SHP77 treated with DMSO at 0.1 percent for 48 hours (cell line): ENCODE measurements around the gene PKD1.
A peak's percentile ranks its signal among the peaks of the same experiment; 100 is the strongest.

Experiments
- DNase-seq: peaks from one replicate; lab custom pipeline; 2025; lab: John Stamatoyannopoulos, UW

Gene PKD1

DNA sequence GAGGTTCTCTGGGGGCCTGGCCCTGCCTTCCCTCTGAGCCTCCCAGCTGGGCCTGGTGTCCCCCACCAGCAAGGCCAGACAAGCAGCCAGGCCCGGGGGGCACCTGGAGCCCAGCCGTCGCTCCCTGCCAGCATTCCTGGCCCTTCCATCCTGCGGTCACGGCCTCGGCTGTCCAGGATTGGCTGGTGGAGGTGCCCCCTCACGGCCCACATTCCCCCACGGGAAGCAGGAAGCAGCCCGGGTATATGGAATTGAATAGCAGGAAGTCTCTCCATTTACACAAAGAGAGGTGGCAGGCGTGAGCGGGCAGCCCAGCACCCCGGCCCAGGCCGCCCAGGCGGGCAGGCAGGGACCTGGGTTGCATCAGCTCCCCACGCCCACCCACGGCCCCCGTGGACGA is 34.4 kb upstream of the PKD1 start:
- no peak for DNase-seq

DNA sequence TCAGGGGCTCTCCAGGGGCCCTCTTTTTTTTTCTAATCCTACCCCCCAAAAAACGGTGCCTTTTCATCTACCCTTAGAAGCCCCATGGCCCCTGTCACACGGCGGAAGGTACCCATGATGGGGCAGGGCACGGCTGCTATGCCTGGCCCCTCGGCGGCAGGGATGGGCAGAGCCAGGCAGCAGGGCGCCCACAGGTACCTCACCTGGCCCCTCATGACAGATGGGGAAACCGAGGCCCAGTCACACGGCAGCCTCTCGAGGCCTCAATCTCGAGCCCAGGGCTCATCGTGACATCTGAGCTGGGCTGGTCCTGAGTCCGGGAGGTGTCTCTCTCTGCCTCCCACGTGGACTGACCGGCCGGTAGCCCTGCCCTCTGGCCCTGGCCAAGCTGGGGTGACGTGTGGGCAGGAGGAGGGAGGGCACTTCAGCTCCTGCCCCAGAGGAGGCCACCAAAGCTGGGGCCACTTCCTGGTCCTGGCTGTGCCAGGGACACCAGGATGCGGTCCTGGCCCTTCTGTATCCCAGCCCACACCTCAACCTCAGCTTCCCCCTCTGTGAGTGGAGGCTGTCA is 31.5 kb upstream of the PKD1 start:
- DNase-seq: no peak

DNA sequence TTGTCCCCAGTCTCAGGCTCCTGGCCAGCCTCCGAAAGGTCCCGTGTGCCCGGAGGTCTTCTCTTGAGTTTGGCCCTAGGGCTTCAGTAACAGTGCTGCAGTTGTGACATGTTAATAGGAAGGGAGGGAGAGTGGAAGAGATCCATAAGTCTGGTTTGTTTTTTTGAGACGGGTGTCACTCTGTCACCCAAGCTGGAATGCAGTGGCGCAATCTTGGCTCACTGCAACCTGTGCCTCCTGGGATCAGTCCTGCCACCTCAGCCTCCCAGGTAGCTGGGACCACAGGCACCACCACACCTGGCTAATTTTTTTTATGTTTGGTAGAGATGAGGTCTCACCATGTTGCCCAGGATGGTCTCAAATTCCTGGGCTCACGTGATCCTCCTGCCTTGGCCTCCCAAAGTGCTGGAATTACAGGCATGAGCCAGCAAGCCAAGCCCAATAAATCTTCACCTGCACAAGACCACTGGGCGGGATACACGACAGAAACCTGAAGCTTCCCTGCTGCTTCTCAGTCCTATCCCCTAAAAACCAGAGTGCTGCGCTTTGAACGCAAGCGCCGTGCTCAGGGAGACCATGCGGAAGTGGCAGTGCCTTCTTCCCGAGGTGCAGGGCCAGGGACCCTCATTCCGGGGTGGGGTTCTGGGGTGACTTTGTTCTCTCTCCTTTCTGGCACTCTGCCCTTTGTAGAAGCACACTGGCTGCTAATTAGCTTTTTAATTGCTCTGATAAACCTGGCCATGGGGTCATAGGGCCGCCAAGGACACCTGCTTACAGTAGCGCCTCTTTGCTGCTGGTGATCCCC is 30.8 kb upstream of the PKD1 start:
- no peak for DNase-seq

DNA sequence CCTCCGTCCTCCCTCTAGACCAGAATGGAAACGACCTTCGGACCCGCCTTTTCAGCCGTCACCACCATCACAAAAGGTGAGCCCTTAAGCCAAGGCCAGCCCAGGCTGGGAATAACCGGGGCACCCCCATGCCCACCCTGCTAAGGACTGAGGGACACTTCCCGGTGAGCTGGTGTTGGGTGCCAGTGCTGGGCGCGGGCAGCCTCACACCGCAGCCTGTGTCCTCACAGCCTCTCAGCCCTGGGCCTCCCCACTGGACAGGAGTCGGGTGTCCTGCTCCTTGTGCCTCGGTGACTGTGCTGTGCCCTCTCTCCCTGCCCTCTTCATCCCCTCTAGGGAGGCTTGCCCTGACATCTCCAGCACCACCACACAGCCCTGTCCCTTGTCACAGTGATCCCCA is 30.2 kb upstream of the PKD1 start:
- DNase-seq: no peak

DNA sequence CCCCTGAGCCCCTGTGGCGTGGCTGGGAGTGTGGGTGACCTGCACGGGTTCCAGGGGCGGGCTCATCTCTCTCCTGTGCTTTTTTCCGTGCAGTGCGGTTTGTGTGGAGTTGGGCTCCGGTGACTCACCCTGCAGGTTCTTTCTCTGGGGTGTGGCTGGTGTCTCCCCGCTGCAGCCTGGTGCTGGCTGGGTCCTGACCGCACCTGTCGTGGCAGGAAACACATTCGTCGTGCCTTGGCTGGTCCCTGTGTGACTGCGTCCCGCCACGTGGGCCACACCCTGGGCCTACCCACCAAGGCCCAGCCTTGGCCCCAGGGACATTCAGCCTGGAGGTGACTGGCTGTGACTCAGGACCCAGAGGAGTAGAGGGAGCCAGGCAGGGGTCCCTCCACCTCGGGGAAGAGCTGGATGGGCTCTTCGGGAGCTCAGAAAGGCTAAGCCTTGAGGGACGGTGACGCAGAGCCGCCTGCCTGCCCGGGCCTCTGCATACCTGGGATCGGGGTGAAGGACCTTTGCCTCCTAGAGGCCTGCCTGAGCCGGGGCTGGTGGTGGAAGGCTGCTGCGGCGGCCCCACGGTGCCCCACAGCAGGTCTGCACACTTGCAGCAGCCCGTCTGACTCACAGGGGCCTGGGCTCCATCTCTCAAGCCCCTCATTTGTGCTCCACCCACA is 27.6 kb upstream of the PKD1 start:
- DNase-seq: no peak

DNA sequence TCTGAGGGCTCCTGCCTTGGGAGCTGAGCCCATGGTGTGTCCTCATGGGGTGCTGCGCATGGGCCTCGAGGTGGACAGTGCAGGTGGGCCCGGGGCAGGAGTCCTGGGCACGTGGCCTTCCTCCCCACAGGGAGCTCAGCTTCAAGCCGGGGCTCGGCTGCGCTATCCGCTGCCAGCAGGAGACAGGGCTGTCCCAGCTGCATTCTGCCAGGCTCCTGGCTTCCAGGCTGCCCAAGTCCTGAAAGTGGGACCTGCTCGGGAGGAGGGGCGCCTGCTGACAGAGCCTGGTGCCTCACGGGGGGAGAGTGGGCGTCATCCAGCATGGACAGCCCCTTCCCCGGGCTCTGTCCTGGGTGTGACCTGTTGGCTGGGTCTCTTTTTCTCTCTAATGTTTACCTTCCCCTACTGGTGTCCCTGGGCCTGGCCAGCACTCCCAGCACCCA is 27.0 kb upstream of the PKD1 start:
- DNase-seq: no peak

DNA sequence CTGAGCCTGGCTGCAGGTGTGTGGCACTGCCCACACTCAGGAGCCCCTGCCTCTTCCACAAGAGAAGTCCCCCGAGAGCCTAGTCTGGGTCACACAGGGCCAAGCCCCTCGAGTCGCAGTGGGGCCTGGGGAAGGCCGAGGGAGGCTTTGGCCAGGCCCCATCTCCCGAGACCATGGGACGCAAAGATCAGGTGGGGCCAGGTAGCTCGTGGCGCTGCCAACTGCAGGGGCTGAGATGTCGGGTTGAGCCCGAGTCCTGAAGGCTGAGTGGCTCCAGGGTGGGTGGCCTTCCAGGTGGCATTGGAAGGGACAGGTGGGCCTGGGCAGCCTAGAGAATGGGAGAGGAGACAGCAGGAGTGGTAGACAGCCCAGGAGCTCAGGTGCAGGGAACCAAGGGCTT is 26.2 kb upstream of the PKD1 start:
- no peak for DNase-seq

DNA sequence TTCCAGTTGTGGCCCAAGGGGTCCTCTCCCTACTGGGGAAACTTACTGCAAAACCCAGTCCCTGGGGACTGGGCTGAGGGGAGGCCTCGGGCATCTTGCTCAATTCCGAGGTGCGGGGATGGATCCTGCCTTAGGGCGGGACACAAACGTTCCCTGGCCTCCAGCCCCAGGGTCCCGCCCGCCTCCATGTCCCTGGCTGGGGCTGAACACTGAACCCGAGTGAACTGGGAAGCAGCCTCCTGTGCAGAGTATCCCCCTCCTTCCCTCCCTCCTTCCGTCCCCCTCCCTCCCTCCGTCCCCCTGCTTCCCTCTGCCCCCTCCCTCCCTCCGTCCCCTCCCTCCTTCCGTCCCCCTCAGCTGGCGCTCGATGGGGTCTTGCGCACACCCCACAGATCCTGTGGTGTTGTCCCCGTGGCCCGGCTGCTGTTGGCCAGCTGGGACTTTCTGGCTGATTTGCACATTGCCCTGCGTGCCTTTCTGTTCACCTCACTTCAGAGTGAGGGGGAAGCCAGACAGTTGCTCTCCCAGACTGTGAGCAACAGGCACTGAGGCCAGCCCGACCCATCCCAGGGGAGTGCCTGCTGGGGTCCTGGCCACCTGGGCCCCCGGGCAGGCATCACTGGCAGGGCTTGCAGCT is 25.3 kb upstream of the PKD1 start:
- no peak for DNase-seq

DNA sequence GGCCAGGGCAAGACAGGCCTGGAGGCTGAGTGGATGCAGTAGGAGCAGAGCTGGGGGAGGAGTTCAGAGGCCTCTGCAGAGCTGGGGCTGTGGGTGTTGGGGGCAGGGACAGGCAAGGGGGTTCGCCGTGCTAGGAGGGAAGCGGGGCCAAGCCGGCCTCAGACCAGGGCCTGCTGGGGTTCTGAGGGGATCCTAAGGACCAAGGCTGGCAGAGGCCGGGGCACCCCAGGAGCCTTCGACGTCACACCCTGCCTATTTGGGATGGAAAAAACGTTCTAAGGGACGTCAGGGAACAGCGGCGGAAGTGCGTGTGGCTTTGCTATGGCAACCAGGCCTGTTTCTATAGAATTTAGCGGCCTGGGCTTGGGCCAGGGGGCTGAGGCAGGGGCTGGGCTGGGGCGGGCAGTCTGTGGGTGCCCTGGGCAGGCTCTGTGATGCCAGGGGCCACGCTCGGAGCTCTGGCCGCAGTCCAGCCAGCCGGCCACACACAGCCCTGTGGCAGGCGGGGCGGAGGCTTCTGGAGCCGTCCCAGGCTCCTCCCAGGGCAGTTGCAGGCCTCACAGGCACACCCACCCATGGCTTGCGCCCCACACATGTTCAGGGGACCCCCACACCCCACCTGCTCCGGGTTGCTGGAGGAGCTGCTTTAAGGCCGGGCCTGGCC is 23.6 kb upstream of the PKD1 start:
- DNase-seq: no peak

DNA sequence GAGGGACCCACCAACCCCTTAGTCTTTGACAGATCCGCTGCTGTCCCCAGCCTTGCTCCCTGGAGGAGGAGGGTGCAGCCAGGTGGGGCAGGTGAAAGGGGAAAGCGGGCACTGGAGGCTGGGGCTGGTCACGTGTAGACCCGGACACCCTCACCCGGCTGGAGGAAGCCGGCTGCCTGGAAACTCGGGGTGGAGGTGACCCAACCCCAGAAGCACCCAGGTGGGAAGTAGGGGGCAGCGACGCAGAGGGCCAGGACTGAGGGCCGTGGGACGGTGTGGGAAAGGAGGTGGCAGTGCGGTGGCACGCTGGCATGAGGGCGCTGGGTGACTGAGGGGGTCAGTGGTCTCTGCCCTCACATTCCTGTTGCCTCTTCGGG is 22.6 kb upstream of the PKD1 start:
- DNase-seq: no peak

DNA sequence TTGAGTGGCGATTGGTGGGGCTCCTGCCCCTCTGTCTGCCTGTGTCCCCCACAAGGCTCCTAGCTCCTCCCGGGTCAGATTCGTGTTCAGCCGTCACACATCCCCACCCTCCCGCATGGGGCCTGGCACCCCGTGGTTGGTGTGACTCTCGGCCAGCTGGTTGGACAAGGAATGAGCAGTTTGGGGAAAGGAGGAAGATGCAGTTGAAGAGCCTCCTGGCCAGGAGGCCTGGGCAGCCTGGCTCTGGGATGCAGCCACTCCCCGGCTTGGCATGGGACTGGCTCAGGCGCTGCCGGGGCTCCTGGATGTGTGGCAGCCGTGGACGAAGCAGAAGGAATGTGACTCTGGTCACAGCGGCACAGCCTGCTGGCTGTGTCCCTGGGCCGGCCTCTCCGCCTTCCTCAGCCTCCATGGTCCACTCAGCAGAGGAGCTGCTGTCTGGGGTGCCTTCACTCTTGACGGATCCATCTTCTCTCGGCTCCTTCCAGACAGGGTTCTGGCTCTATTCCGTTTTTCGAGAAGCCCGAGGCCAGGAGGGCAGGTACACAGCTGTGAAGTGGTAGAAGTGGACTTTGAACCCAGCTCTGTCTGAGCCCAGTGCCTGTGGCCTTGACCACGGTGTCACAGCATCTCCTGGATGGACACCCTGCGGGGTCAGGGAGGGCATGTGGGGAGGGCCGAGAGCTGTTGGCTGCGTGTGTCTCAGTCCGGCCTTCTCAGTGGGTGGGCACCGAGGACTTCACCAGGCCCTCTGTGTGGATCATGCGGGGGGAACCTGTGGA is 22.0 kb upstream of the PKD1 start:
- DNase-seq: no peak

DNA sequence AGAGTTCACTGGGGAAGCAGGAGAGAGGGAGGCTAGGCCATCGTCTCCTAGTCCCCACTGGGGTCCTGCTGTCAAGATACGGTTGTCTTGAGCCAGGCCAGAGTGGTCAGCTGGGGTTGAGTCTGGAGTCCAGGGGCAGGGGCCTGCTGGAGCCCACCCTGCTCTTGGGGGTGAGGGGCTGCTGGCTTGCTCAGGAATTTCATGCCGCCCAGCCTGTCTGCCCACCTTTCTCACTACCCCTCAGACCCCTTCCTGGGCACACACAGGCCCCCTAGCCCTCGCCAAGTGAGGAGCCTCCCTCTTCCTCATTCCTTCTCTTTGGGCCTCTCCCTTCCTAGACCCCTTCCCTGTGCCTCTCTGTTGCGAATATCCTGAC is 21.1 kb upstream of the PKD1 start:
- DNase-seq: no peak

DNA sequence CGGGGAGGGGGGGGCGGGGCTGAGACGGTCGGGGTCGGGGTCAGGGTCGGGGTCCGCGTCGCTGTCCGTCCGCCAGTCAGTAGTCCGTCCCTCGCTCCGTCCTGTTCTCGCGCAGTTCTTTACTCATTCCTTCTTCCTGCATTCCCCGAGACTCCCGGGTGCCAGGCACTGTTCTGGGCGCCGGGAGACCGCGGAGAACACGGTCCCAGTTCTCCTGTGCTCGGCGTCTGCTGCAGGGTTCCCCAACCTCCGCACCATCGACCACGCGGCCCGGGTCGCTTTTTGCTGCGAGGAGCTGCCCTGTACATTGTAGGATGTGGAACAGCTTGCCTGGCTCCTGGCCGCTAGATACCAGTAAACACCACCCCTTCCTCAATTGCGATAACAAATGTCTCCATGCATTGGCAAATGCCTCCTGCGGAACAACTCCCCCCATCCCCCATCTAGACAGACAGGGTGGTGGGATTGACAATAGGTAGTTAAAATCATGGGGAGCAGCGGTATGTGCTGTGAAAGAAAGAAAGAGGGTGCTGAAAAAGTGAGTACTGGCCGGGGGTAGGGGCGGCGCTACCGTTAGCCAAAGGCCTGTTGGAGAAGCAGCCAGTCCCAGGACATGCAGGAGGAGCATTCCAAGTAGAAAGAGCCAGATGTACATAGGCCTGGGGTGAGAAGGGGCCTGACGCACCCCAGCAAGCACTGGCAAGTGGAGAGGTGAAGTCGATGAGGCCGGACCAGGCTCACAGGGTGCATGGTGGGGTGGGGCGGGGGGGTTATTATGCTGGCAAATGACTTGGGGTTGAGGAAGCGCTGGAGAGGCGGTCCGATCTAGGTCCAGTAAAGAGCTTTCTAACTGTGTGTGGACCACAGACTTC is 20.5 kb upstream of the PKD1 start:
- no peak for DNase-seq

DNA sequence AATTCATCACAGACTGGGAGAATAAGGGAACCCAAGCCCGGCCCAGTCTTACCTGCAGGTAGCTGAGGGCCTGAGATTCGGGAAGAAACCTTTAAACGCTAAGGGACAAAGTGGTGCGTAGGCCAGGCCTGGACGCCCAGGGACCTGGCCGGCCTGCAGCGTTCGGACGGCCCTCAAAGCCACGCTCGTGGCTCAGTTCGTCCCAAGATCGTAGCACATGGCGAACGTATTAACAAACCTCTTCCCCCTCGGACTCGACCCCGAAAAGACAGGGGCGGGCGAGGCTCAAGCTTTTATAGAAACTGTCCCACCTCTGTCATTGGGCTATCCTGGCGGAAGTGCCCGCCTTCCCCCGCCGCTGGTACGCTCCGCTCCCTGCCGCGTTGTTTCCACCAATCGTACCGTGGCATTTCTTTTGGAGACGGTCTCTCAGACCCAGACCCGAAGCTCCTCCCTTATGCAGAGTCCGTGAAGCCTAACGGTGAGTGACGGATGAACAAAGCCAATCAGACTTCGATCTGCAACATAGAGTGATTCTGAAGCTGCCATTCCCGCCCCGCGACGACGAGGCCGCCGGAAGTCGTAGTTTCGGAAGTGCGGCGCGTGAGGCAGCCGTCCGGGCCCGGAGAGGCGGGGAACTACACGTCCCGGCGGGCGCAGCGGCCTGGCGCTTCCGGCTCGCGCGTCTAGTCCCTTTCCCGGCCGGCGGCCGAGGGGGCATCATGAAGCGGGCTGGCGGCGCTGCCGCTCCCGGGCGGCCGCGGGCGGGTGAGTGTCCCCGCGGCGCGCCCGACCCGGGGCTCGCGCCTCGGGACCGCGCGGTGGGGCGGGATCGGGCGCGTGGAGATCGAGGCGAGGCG is 19.6 kb upstream of the PKD1 start, which contains the start of gene TRAF7:
TSS of gene TRAF7 (plus strand) at position 692 of the 860 bp plus-strand sequence. CDS start 8,139 bp downstream, outside the sequence.
- peak; percentile 99 for DNase-seq

DNA sequence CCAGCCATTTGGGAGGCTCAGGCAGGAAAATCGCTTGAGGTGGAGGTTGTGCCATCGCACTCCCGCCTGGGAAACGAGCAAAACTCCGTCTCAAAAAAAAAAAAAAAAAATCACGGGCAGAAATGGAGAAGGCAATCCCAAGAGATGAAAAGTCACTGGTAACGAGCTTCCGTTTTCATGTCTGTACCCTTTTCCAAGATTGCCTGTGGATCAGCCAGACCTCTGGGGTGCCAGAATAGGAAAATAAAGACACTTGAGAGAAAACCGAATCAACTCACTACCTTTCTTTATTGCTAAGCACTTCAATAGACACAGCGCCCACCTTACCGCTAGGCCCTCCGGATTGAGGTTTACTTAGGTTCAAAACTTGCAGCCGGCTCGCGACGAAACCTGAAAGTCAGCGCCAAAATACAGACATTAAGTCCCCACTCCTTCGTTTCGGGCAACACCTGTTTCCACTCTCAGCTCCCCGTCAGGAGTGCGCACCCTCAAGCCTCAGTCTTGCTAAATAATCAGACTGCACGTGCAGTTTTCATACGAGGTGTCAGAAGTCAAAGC is 18.9 kb upstream of the PKD1 start:
- DNase-seq: no peak

DNA sequence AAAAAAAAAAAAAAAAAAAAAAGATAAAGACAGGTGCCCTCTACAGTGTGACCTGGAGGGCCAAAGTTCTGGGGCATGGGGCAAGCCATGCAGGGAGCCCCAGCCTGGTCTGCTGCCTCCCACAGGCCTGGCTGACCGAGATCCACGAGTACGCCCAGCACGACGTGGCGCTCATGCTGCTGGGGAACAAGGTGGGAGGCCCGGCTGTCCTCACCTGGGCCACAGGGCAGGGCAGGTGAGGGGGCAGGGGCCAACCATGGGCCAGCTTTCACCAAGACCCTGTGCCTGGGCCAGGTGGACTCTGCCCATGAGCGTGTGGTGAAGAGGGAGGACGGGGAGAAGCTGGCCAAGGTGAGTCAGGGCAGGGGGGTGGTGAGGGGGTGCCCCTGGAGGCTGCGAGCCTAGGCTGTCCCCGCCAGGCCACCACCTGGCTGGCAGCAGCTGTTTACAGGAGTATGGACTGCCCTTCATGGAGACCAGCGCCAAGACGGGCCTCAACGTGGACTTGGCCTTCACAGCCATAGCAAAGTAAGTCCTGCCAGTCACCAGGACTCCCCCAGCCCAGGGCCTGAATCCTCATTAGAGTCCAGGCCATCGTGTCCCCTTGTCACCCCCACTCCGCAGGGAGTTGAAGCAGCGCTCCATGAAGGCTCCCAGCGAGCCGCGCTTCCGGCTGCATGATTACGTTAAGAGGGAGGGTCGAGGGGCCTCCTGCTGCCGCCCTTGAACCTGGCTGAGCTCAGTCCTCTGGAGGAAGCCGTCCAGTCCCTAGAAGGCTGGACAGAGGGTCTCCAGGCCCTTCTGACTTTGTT is 17.2 kb upstream of the PKD1 start:
- no peak for DNase-seq

DNA sequence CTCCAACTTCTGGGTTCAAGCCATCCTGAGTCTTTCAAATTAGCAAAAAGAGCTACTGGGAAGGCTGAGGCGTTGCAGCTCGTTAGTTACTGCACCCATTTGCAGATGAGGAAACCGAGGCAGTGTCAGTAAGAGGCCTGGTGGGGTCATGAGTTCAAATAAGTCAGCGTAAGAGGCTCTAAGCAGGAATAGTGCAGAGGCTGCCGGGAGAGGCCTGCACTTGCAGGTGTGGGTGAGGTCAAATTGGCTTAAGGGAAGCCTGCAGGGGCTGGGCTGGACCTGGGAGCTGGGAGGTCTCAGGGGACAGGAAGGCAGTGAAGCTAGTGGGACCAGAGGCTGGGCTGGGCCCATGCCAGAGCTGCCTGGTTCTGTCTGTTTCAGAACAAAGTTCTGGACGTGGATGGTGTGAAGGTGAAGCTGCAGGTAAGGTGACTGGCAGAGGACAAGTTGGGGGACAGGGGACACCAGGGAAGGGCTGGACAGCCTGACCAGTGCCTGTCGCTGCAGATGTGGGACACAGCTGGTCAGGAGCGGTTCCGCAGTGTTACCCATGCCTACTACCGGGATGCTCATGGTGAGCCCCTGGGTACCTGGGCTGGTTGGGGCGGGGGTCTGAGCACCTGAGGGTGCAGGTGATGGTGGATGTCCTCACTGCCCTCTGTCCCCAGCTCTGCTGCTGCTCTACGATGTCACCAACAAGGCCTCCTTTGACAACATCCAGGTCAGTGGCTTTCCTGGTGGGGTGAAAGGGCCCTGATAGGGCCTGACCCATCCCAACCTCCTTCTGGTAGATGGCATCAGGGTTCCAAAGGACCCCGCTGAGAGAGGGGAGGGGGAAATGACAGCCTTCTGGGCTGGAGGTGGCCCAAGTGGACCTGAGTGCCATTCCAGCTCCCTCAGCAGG is 15.7 kb upstream of the PKD1 start:
- no peak for DNase-seq
